Measurements from ENCODE around the gene SRD5A3. TPM values are rescaled to one million over a fixed set of nuclear protein-coding genes. Genes with fewer than 3 reads are reported as not detected.

Gene SRD5A3
- total and polyA plus RNA-seq, 2 donors (not counting 3 experiments of a cell fraction or from before 2014, with no cell fraction given) = 23.6 to 24.3 TPM

DNA sequence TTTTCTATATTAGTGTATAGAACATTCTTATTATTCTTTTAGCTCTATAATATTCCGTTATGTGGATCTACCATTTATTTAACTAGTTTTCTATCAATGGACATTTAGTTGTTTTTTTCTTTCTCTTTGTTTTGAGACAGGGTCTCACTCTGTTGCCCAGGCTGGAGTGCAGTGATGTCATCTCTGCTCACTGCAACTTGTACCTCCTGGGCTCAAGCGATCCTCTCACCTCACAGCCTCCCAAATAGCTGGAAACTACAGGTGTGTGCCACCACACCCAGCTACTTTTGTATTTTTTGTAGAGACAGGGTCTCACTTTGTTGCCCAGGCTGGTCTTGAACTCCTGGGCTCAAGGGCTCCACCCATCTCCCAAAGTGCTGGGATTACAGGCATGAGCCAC lies 60.5 kb downstream of the SRD5A3 start:
- Histone ChIP-seq H3K4me2 (ENCODE audit: insufficient read depth, low read length) (no peak overlapping the region), H4K20me1 (replicated peaks; ENCODE audit: control insufficient read depth, extremely low read depth, insufficient read depth, low read length) (peaks cover 22% of the 10 kb centered on the region), H3K4me3 (replicated peaks in 1 of 3; ENCODE audit: insufficient read depth in 1 of 3, low read depth in 1 of 3, low read length in 3 of 3) (no peak overlapping the region), H2AFZ (ENCODE audit: low read depth, low read length) (no peak overlapping the region), H3K9me3 (replicated peaks; ENCODE audit: control insufficient read depth, insufficient read depth, low read length) (no peaks in the 10 kb centered on the region), H3K4me1 (ENCODE audit: control insufficient read depth, extremely low read depth, insufficient read depth, low read length) (no peaks in the 10 kb centered on the region), H3K9ac (replicated peaks; ENCODE audit: extremely low read depth, insufficient read depth, low read length) (no peak overlapping the region), H3K27me3 (ENCODE audit: control insufficient read depth in 2 of 2, insufficient read depth in 2 of 2, low read length in 2 of 2) (no peaks in the 10 kb centered on the region), H3K79me2 (ENCODE audit: control insufficient read depth, insufficient read depth, low read length) (peaks cover 93% of the 10 kb centered on the region), H3K36me3 (ENCODE audit: control insufficient read depth in 2 of 2, extremely low read depth in 1 of 2, insufficient read depth in 2 of 2, low read length in 2 of 2) (peaks cover 6 to 22% of the 10 kb centered on the region in 2 experiments), H3K27ac (ENCODE audit: insufficient read depth, low read depth, low read length) (no peak overlapping the region), H3K9me1 (replicated peaks; ENCODE audit: control insufficient read depth, extremely low read depth, insufficient read depth, low read length) (no peaks in the 10 kb centered on the region)
- ChIA-PET POLR2A (no interaction called here), CTCF (interaction anchor here (1.6 kb wide), 1 partner anchor 17 kb away, joined by 4 read pairs; no protein-coding TSS in a partner anchor)
- no peak for DNase-seq (ENCODE audit: low read depth, low spot score)
- FAIRE-seq = no peak
- dilution Hi-C loops (cut with MboI; ENCODE audit: extremely low pct_ligation_motif_present, low sequenced_read_pairs) (no loop called here), intact Hi-C loops (cut with micrococcal nuclease) (no loop called here)
- no TSS peak for BruUV-seq (replicated peaks)
- no peak for TF ChIP-seq POLR2A (IDR thresholded peaks at IDR 0.05; ENCODE audit: low read depth, low read length)
- TF ChIP-seq EZH2 (IDR thresholded peaks at IDR 0.05; ENCODE audit: borderline replicate concordance, low read depth, low read length, severe bottlenecking) = no peak
- TF ChIP-seq, protein P1, sequence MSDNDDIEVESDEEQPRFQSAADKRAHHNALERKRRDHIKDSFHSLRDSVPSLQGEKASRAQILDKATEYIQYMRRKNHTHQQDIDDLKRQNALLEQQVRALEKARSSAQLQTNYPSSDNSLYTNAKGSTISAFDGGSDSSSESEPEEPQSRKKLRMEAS (IDR thresholded peaks at IDR 0.05; ENCODE audit: insufficient read depth, insufficient read length) = no peak
- no peak for TF ChIP-seq POLR2AphosphoS5 (IDR thresholded peaks at IDR 0.05; ENCODE audit: insufficient read depth, low read depth, low read length)
- TF ChIP-seq MYC (IDR thresholded peaks at IDR 0.05; ENCODE audit: low read depth, low read length) = no peak
- no peak for TF ChIP-seq FOS (IDR thresholded peaks at IDR 0.05; ENCODE audit: borderline replicate concordance, insufficient read depth, low read length)
- no peak for TF ChIP-seq GATA2 (IDR thresholded peaks at IDR 0.05; ENCODE audit: insufficient read depth, insufficient read length, low read depth, low read length)
- TF ChIP-seq JUN (IDR thresholded peaks at IDR 0.05; ENCODE audit: borderline replicate concordance, insufficient read depth, insufficient read length, low read depth) = no peak
- TF ChIP-seq, protein P2, sequence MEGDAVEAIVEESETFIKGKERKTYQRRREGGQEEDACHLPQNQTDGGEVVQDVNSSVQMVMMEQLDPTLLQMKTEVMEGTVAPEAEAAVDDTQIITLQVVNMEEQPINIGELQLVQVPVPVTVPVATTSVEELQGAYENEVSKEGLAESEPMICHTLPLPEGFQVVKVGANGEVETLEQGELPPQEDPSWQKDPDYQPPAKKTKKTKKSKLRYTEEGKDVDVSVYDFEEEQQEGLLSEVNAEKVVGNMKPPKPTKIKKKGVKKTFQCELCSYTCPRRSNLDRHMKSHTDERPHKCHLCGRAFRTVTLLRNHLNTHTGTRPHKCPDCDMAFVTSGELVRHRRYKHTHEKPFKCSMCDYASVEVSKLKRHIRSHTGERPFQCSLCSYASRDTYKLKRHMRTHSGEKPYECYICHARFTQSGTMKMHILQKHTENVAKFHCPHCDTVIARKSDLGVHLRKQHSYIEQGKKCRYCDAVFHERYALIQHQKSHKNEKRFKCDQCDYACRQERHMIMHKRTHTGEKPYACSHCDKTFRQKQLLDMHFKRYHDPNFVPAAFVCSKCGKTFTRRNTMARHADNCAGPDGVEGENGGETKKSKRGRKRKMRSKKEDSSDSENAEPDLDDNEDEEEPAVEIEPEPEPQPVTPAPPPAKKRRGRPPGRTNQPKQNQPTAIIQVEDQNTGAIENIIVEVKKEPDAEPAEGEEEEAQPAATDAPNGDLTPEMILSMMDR (IDR thresholded peaks at IDR 0.05; ENCODE audit: extremely low read depth in 1 of 2, insufficient read depth in 1 of 2, low read depth in 1 of 2, low read length in 2 of 2) = no peak
